Measurements from ENCODE around the gene GSTO2. TPM values are rescaled to one million over a fixed set of nuclear protein-coding genes. Genes with fewer than 3 reads are reported as not detected.

Gene GSTO2
- total and polyA plus RNA-seq, 2 donors from 2014 or later: 22.3 to 56.7 TPM

DNA sequence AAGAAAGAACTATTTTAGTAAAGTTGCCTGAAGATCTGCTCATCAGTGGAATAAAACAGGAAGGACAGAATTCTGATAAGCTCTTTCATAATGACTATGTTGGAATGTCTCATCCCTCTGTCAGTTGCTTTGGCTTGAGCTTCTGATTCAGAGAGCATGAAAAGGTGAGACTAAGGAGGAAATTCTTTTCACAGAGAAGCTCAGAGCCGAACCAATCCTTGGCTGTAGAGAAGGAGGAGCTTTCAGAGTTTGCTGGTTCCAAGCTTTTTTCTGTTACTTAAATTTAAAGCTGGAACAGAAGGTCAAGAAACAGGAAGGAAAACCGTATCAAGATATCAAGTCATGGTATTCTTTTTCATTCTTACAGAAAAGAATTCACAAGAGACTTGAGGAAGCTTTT is 24.0 kb downstream of the GSTO2 start:
- intact Hi-C loops (cut with DNase I): loop anchor here (5.0 kb wide), 1 partner anchor 59 kb away; the partner anchor contains the start of gene CFAP58
- peak overlapping the region; percentile 45 to 82 for H3K27ac ChIP-seq (ENCODE audit: low read depth in 2 of 2, low read length in 2 of 2)
- FAIRE-seq: no peak
- no peaks in the 10 kb centered on the region for H3K27me3 ChIP-seq (ENCODE audit: control insufficient read depth, insufficient read depth, low read length)
- H3K36me3 ChIP-seq (ENCODE audit: control insufficient read depth in 2 of 3, insufficient read depth in 3 of 3, low read length in 3 of 3): no peaks in the 10 kb centered on the region
- H3K4me1 ChIP-seq (ENCODE audit: control insufficient read depth in 2 of 3, insufficient read depth in 2 of 3, low read depth in 1 of 3, low read length in 3 of 3): peaks cover 0 to 7% (median 2%) of the 10 kb centered on the region in 3 donors
- H3K9me3 ChIP-seq (ENCODE audit: control insufficient read depth in 2 of 3, insufficient read depth in 1 of 3, low read length in 3 of 3): no peaks in the 10 kb centered on the region
- DNase-seq: peak in 1 of 5 donors; percentile 36
- H3K4me3 ChIP-seq (ENCODE audit: low read length in 3 of 3): no peak overlapping the region
- peak overlapping the region in 1 of 3 donors; percentile 2 for H3K9ac ChIP-seq (ENCODE audit: low read length in 3 of 3)
- TF ChIP-seq, protein P1, sequence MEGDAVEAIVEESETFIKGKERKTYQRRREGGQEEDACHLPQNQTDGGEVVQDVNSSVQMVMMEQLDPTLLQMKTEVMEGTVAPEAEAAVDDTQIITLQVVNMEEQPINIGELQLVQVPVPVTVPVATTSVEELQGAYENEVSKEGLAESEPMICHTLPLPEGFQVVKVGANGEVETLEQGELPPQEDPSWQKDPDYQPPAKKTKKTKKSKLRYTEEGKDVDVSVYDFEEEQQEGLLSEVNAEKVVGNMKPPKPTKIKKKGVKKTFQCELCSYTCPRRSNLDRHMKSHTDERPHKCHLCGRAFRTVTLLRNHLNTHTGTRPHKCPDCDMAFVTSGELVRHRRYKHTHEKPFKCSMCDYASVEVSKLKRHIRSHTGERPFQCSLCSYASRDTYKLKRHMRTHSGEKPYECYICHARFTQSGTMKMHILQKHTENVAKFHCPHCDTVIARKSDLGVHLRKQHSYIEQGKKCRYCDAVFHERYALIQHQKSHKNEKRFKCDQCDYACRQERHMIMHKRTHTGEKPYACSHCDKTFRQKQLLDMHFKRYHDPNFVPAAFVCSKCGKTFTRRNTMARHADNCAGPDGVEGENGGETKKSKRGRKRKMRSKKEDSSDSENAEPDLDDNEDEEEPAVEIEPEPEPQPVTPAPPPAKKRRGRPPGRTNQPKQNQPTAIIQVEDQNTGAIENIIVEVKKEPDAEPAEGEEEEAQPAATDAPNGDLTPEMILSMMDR (IDR thresholded peaks at IDR 0.05; ENCODE audit: borderline replicate concordance, extremely low read depth, insufficient read depth): no peak

DNA sequence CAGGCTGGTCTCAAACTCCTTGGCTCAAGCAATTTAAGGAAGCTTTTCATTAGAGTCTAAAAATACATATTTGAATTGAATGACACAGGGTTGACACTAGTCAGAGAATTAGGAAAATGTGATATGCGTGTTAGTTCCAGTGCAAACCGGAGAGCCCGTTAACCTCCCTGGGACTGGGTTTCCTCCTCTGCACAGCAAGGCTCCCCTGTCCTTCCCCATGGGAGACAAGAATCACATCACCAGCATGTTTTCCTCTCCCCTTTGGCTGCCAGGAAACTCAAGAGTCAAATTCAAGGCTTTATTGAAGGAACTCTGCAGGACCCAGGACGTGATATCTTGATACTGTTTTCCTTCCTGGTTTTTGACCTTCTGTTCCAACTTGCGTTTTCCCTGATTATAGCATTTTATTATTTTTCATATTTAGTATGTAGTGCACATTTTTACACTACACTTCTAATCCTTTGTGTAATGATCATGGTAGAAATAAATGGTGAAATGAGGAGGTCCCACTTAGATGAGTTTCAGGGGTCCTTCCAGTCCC is 24.9 kb downstream of the GSTO2 start:
- no peaks in the 10 kb centered on the region for H3K9me3 ChIP-seq (ENCODE audit: control insufficient read depth in 2 of 3, insufficient read depth in 1 of 3, low read length in 3 of 3)
- FAIRE-seq (no peak), DNase-seq (no peak)
- H3K36me3 ChIP-seq (ENCODE audit: control insufficient read depth in 2 of 3, insufficient read depth in 3 of 3, low read length in 3 of 3): no peaks in the 10 kb centered on the region
- H3K4me1 ChIP-seq (ENCODE audit: control insufficient read depth in 2 of 3, insufficient read depth in 2 of 3, low read depth in 1 of 3, low read length in 3 of 3): peaks cover 0 to 9% (median 4%) of the 10 kb centered on the region in 3 donors
- no peak overlapping the region for H3K9ac ChIP-seq (ENCODE audit: low read length in 3 of 3)
- no peaks in the 10 kb centered on the region for H3K27me3 ChIP-seq (ENCODE audit: control insufficient read depth, insufficient read depth, low read length)
- H3K4me3 ChIP-seq (ENCODE audit: low read length in 3 of 3): no peak overlapping the region
- TF ChIP-seq, protein P1 (IDR thresholded peaks at IDR 0.05; ENCODE audit: borderline replicate concordance, extremely low read depth, insufficient read depth): no peak
- intact Hi-C loops (cut with DNase I): loop anchor here (5.0 kb wide), 1 partner anchor 58 kb away; the partner anchor contains the start of gene CFAP58
- H3K27ac ChIP-seq (ENCODE audit: low read depth in 2 of 2, low read length in 2 of 2): peak overlapping the region in 1 of 2 donors; percentile 66

DNA sequence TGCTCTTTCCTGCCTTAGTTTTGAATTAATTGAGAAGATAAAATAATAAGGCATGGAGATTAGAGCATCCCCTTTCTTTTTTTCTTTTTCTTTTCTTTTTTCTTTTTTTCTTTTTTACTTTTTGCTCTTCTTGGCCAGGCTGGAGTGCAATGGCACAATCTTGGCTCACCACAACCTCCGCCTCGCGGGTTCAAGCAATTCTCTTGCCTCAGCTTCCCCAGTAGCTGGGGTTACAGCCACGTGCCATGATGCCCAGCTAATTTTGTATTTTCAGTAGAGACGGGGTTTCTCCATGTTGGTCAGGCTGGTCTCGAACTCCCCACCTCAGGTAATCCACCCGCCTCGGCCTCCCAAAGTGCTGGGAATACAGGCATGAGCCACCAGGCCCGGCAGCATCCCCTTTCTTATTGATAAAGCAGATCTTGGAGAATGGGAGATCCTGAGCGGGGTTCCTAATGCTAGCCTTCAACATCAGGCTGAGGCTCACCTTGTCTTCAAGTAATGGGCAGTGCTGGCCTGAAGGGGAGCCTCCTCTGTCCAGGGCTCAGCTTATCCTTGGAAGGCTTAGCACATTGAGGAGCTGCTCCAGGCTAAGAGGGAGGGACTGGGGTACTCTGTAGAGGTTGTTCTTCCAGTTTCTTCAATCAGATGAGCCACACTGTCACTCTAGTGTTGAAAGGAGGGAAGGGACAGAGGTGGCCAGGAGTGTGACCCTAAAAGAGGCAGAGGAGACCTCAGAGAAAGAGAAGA is 27.9 kb downstream of the GSTO2 start:
- H3K4me1 ChIP-seq (ENCODE audit: control insufficient read depth in 2 of 3, insufficient read depth in 2 of 3, low read depth in 1 of 3, low read length in 3 of 3): peaks cover 0 to 18% (median 8%) of the 10 kb centered on the region in 3 donors
- no peaks in the 10 kb centered on the region for H3K36me3 ChIP-seq (ENCODE audit: control insufficient read depth in 2 of 3, insufficient read depth in 3 of 3, low read length in 3 of 3)
- no peak for DNase-seq
- no peaks in the 10 kb centered on the region for H3K27me3 ChIP-seq (ENCODE audit: control insufficient read depth, insufficient read depth, low read length)
- TF ChIP-seq, protein P1 (IDR thresholded peaks at IDR 0.05; ENCODE audit: borderline replicate concordance, extremely low read depth, insufficient read depth): no peak
- H3K9ac ChIP-seq (ENCODE audit: low read length in 3 of 3): no peak overlapping the region
- H3K4me3 ChIP-seq (ENCODE audit: low read length in 3 of 3): no peak overlapping the region
- H3K27ac ChIP-seq (ENCODE audit: low read depth in 2 of 2, low read length in 2 of 2): peak overlapping the region in 1 of 2 donors; percentile 71
- intact Hi-C loops (cut with DNase I): no loop called here
- no peaks in the 10 kb centered on the region for H3K9me3 ChIP-seq (ENCODE audit: control insufficient read depth in 2 of 3, insufficient read depth in 1 of 3, low read length in 3 of 3)
- FAIRE-seq: no peak

All from kidney (tissue), 14 donors.